Colonic mucosa (tissue), 4 donors: Measurements from ENCODE around the gene HTR1D. TPM values are rescaled to one million over a fixed set of nuclear protein-coding genes. Genes with fewer than 3 reads are reported as not detected.

Experiments used
- DNase-seq: peaks from one replicate; pipeline ENCODE4 v3.0.0-alpha.2; 2020
- H3K27ac ChIP-seq: fragments of 200-600 bp; one replicate; pipeline ENCODE4 v1.8.0; 2021
- H3K27me3 ChIP-seq: fragments of 200-600 bp; one replicate; pipeline ENCODE4 v1.8.0; 2021
- H3K36me3 ChIP-seq: fragments of 200-600 bp; one replicate; pipeline ENCODE4 v1.8.0; 2021
- H3K4me1 ChIP-seq: fragments of 200-600 bp; one replicate; pipeline ENCODE4 v1.8.0; 2021; ENCODE audit warnings: mild to moderate bottlenecking
- H3K4me3 ChIP-seq: fragments of 200-600 bp; one replicate; pipeline ENCODE4 v1.8.0; 2021
- H3K9ac ChIP-seq, 2 donors: one replicate each; pipeline ENCODE4 v1.7.0; 2013; ENCODE audit warnings: control low read depth in 2 of 2, low read depth in 2 of 2, low read length in 2 of 2
- H3K9me3 ChIP-seq: fragments of 200-600 bp; one replicate; pipeline ENCODE4 v1.8.0; 2021
- intact Hi-C: fragments of 100-400 bp; cut with DNase I; formaldehyde crosslinking; loops from one replicate; pipeline ENCODE4 v1.14.1; 2022
- total RNA-seq, 2 donors: library from RNA; stranded (reverse); fragmentation: NEBNext Ultra II Directional in 1 of 2; extraction: Animal tissue kit (Norgen Biotek cat#: 25700) in 1 of 2; gene quantifications; one replicate each; pipeline ENCODE4 v1.2.1, GENCODE V29; 2021
- TF ChIP-seq, protein P1 (sequence below): fragments of 200-600 bp; IDR thresholded peaks from one replicate; pipeline ENCODE4 v1.8.0; 2022; ENCODE audit warnings: antibody characterized with exemption, mild to moderate bottlenecking
- donor health status: healthy.
- donor health status: DM: no; HTN: no; CAD: no.
- donor health status: DM: no; HTN: no; CAD: no.

The HTR1D gene
- total RNA-seq, 2 donors from 2014 or later, result 0.27 to 0.42 TPM

DNA sequence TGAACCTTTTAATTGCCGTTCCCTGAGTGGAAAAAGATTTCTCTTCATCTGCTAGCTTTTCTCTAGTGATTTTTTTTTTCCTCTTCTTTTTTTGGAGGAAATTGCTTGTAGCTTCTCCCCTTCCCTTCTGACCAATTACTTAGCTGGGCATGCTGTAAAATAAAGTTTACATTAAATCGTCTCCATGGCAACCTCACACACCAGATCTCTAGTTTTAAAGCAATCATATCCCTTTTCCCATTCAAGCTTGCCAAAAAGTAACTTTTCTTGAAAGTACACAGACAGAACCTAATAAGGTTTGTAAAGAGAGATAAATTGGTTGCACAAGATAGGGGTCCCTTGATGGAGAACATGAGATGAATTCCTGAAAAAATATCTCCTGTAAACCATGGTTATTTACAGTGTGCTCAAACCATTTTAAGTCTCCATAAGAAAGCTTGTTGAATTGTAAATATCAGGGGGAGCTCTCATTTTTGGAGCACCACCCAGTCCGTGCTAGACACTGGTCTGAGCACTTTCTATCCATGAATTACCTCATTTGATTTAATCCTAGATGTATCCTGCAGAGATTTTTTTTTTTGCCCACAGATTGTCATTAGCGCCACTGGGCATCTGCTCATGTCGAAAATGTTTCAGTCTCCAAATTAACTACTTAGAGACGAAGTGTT is 32.6 kb upstream of the HTR1D start:
- Histone ChIP-seq H3K36me3 (no peaks in the 10 kb centered on the region), H3K9me3 (no peaks in the 10 kb centered on the region), H3K9ac (no peak overlapping the region), H3K4me1 (no peaks in the 10 kb centered on the region), H3K27me3 (no peaks in the 10 kb centered on the region), H3K4me3 (no peak overlapping the region), H3K27ac (no peak overlapping the region)
- DNase-seq, result no peak
- TF ChIP-seq, protein P1, sequence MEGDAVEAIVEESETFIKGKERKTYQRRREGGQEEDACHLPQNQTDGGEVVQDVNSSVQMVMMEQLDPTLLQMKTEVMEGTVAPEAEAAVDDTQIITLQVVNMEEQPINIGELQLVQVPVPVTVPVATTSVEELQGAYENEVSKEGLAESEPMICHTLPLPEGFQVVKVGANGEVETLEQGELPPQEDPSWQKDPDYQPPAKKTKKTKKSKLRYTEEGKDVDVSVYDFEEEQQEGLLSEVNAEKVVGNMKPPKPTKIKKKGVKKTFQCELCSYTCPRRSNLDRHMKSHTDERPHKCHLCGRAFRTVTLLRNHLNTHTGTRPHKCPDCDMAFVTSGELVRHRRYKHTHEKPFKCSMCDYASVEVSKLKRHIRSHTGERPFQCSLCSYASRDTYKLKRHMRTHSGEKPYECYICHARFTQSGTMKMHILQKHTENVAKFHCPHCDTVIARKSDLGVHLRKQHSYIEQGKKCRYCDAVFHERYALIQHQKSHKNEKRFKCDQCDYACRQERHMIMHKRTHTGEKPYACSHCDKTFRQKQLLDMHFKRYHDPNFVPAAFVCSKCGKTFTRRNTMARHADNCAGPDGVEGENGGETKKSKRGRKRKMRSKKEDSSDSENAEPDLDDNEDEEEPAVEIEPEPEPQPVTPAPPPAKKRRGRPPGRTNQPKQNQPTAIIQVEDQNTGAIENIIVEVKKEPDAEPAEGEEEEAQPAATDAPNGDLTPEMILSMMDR, result no peak
- intact Hi-C loops, result no loop called here

DNA sequence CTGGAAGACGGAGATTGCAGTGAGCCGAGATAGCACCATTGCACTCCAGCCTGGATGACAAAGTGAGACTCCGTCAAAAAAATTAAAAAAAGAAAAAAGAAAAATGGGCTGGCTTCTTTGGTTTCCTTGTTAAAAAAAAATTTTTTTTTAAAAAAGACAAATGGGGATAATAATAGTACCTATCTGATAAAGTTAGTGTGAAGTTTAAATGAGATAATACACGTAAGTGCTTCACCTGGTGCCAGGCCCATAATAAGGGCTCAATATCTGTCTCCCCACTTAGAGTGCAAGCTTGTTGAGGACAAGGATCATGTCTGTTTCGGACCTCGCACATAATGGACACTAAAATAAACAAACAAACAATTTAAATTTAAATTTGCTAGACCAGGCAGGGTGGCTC is 30.0 kb upstream of the HTR1D start:
- intact Hi-C loops, result no loop called here
- TF ChIP-seq, protein P1, result no peak
- H3K9ac ChIP-seq, result no peak overlapping the region

DNA sequence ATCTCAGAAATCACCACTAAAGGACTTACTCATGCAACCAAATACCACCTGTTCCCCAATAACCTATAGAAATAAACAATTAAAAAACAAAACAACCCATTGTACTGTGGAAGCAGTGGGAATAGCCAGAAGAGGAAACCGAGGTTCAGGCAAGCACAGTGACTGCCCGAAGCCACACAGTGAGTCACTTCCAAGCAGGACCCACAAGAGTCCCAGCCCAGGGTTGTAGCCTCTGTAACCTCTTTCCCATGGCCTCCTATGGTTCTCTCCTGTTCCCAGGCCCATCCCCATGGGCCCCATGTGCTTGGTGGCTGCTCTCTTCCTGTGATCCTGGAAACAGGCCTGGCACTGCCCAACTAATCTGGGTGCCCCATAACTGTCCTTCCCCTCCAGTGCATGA is 29.0 kb upstream of the HTR1D start:
- Histone ChIP-seq H3K9ac (no peak overlapping the region), H3K36me3 (no peaks in the 10 kb centered on the region), H3K4me3 (no peak overlapping the region), H3K9me3 (no peaks in the 10 kb centered on the region), H3K4me1 (no peaks in the 10 kb centered on the region), H3K27ac (no peak overlapping the region), H3K27me3 (no peaks in the 10 kb centered on the region)
- intact Hi-C loops, result no loop called here
- TF ChIP-seq, protein P1, result no peak
- no peak for DNase-seq

More for the DNA sequence above, 30.0 kb upstream of the HTR1D start:
- Histone ChIP-seq H3K4me1 (no peaks in the 10 kb centered on the region), H3K27me3 (no peaks in the 10 kb centered on the region), H3K36me3 (no peaks in the 10 kb centered on the region), H3K27ac (no peak overlapping the region), H3K4me3 (no peak overlapping the region), H3K9me3 (no peaks in the 10 kb centered on the region)
- no peak for DNase-seq

DNA sequence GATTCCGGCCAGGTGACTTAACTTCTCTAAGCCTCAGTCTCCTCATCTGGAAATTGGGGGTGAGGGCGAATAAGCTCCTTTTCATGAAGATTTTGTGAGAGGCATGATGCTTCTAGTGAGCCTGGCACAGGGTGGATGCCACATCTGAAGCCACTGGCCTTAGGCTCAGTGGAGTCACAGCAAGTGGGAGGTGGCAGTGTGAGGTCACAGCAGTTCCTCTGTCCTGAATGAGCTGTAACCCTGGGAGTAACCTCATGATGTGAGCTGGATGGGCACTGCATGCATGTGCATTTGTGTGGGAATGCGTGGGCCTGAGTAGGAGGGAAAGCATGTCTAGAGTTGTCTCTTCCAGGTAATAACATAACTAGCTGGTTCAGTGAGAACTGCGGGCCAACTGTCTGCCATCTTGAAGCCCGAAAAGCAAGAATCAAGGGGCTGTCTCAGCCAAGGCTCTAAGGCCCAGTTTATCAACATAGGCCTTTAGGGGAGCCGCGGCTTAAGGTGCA is 27.0 kb upstream of the HTR1D start:
- intact Hi-C loops, result no loop called here
- H3K9ac ChIP-seq, result no peak overlapping the region
- H3K27me3 ChIP-seq, result no peaks in the 10 kb centered on the region
- no peaks in the 10 kb centered on the region for H3K9me3 ChIP-seq
- no peaks in the 10 kb centered on the region for H3K4me1 ChIP-seq
- TF ChIP-seq, protein P1, result no peak
- no peaks in the 10 kb centered on the region for H3K36me3 ChIP-seq
- no peak overlapping the region for H3K27ac ChIP-seq
- no peak overlapping the region for H3K4me3 ChIP-seq
- DNase-seq, result no peak

DNA sequence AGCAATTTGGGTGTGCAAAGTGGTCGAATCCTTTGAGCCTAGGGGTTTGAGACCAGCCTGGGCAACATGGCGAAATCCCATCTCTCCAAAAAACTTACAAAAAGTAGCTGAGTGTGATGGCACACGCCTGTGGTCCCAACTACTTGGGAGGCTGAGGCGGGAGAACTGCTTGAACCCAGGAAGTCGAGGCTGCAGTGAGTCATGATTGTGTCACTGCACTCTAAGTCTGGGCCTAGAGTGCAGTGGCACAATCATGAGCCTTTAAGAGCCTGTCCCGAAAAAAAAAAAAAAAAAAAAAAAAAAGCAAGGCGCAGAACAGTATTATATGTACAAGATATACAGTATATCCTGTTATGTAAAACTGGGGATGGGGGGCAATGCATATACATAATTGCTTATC is 25.1 kb upstream of the HTR1D start:
- no peak overlapping the region for H3K4me3 ChIP-seq
- DNase-seq, result no peak
- TF ChIP-seq, protein P1, result no peak
- no peaks in the 10 kb centered on the region for H3K9me3 ChIP-seq
- H3K36me3 ChIP-seq, result no peaks in the 10 kb centered on the region
- no peaks in the 10 kb centered on the region for H3K4me1 ChIP-seq
- no peak overlapping the region for H3K9ac ChIP-seq
- no peaks in the 10 kb centered on the region for H3K27me3 ChIP-seq
- no peak overlapping the region for H3K27ac ChIP-seq
- intact Hi-C loops, result no loop called here
